ENCODE data around the gene MKRN2. TPM values are rescaled to one million over a fixed set of nuclear protein-coding genes. Genes with fewer than 3 reads are reported as not detected.

Gene MKRN2
- total RNA-seq, 4 donors from 2014 or later, result 35.5 to 49.4 (median 45.3) TPM

DNA sequence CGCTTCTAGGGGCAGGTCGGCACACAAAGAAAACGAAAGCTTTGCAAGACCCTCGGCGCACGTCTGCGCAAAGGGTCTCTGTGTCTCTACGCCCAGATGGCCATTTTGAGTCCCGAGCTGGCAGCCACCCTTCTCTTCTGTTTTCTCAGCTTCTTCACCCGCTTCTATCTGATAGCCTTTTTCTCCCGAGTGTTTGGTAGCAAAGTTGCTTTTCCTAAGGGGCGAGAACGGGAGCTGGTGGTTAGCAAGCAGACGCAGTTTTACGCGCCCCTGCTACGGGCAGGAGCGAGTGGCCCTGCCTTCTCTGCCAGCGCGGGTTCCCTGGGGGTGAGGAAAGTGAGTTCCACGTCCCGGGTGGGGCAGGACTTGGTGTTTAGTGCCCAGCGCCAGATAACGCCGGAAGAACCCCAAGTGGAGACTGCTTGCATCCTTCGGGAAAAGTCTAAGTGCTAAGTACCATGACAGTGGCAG is 2.9 kb upstream of the MKRN2 start:
- H3K27ac ChIP-seq, result peak overlapping the region in 3 of 4 donors; percentile 57 to 66 (median 61)

DNA sequence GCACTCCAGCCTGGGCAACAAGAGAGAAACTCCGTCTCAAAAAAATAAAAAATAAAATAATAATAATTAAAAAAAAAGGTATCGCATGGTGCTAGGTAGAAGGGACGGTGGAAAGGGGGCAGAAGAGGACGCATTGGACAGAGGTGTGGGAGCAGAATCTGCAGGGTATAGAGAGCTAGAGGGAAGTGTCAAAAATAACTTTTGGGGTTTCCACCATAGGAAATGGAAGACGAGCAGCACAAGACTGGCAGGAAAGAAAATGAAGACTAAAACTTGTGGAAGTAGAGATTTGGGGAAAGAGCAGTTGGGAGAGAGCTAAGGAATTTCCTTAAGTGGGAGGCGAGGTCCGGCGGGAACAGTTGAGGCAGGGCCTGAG is 585 bp upstream of the MKRN2 start:
- no peak for TF ChIP-seq EP300 (IDR thresholded peaks at IDR 0.05)
- TF ChIP-seq POLR2A (IDR thresholded peaks at IDR 0.05), result no peak
- TF ChIP-seq, protein P1, sequence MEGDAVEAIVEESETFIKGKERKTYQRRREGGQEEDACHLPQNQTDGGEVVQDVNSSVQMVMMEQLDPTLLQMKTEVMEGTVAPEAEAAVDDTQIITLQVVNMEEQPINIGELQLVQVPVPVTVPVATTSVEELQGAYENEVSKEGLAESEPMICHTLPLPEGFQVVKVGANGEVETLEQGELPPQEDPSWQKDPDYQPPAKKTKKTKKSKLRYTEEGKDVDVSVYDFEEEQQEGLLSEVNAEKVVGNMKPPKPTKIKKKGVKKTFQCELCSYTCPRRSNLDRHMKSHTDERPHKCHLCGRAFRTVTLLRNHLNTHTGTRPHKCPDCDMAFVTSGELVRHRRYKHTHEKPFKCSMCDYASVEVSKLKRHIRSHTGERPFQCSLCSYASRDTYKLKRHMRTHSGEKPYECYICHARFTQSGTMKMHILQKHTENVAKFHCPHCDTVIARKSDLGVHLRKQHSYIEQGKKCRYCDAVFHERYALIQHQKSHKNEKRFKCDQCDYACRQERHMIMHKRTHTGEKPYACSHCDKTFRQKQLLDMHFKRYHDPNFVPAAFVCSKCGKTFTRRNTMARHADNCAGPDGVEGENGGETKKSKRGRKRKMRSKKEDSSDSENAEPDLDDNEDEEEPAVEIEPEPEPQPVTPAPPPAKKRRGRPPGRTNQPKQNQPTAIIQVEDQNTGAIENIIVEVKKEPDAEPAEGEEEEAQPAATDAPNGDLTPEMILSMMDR (IDR thresholded peaks at IDR 0.05), result no peak
- no peaks in the 10 kb centered on the region for H3K36me3 ChIP-seq
- peaks cover 0 to 58% (median 20%) of the 10 kb centered on the region in 4 donors for H3K4me1 ChIP-seq
- 2% methylated on average over 8 of the region's 8 CpGs for WGBS, 2 donors
- H3K27me3 ChIP-seq, result peaks cover 0 to 13% of the 10 kb centered on the region in 2 donors
- no peak for DNase-seq (ENCODE audit: low spot score in 2 of 2)
- H3K27ac ChIP-seq, result peak overlapping the region; percentile 93 to 98 (median 94)
- peak overlapping the region; percentile 90 to 98 (median 94) for H3K4me3 ChIP-seq
- no peaks in the 10 kb centered on the region for H3K9me3 ChIP-seq

More for the DNA sequence above, 2.9 kb upstream of the MKRN2 start:
- 5 to 7% methylated on average over 26 of the region's 26 CpGs for WGBS, 2 donors
- Histone ChIP-seq H3K9me3 (no peaks in the 10 kb centered on the region), H3K4me3 (peak overlapping the region; percentile 19 to 49 (median 34)), H3K4me1 (peaks cover 0 to 43% (median 15%) of the 10 kb centered on the region in 4 donors), H3K27me3 (peaks cover 0 to 13% of the 10 kb centered on the region in 2 donors), H3K36me3 (no peaks in the 10 kb centered on the region)
- no peak for DNase-seq (ENCODE audit: low spot score in 2 of 2)
- TF ChIP-seq, protein P1 (IDR thresholded peaks at IDR 0.05), result no peak
- no peak for TF ChIP-seq EP300 (IDR thresholded peaks at IDR 0.05)
- no peak for TF ChIP-seq POLR2A (IDR thresholded peaks at IDR 0.05)

DNA sequence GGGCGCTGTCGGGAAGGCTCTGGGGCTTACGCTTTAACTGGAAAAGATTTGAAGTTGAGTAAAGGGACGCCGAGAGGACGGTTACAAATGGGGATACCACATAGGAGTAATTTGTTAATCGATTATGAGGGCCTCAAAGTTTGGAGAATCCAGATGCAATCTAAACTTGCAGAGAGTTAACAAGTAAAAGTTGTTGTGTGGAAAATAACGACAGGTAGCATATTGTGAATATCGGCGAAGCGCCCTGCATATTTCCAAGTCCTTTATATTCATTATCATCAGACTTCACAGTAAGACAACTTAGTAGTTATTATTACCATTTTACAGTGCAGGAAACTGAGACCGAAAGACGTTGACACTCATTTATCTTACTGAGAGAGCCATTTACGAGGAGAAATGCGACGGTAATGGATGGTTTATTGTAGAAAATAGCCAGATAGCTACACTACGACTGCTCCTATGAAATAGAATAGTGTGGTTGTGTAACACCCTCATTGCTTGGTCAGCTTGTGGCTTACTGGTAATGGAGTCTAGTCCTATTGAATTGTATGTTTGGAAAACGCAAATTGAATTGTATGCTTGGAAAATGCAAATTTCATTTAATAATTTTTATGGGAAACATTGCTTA is 700 bp downstream of the MKRN2 start:
- H3K4me1 ChIP-seq, result peaks cover 0 to 70% (median 20%) of the 10 kb centered on the region in 4 donors

DNA sequence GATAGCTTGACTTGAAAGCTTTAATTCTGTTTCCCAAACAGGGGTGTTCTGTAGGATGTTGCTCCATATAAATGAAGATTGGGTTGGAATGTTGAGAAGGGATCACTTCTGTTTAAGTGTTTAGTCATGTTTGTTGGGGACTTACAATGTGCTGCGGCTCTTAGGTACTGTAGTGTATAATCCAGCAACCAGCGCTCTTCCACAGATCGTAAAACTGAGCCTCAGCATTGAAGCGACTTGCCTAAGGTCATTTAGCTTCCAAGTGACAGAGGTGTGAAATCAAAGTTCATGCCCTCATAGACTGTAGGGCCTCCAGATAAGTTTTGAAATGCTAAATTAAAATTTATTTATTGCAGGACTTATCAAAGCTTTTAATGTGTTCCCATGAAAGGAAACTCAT is 1.8 kb downstream of the MKRN2 start:
- H3K9me3 ChIP-seq, result no peaks in the 10 kb centered on the region
- H3K36me3 ChIP-seq, result peaks cover 0 to 1% (median 0%) of the 10 kb centered on the region in 3 donors
- 44 to 56% methylated on average over 4 of the region's 4 CpGs for WGBS, 2 donors
- peak overlapping the region in 1 of 4 donors; percentile 98 for H3K4me3 ChIP-seq
- DNase-seq (ENCODE audit: low spot score in 2 of 2), result no peak
- TF ChIP-seq POLR2A (IDR thresholded peaks at IDR 0.05) (no peak), EP300 (IDR thresholded peaks at IDR 0.05) (no peak)
- TF ChIP-seq, protein P1 (IDR thresholded peaks at IDR 0.05), result no peak
- H3K4me1 ChIP-seq, result peaks cover 0 to 71% (median 20%) of the 10 kb centered on the region in 4 donors
- peak overlapping the region in 2 of 4 donors; percentile 94 to 98 for H3K27ac ChIP-seq
- H3K27me3 ChIP-seq, result peaks cover 0 to 2% of the 10 kb centered on the region in 2 donors

More for the DNA sequence above, 700 bp downstream of the MKRN2 start:
- H3K36me3 ChIP-seq, result no peaks in the 10 kb centered on the region
- peak overlapping the region; percentile 93 to 98 (median 94) for H3K27ac ChIP-seq
- H3K27me3 ChIP-seq, result peaks cover 0 to 12% of the 10 kb centered on the region in 2 donors
- no peaks in the 10 kb centered on the region for H3K9me3 ChIP-seq
- no peak for DNase-seq (ENCODE audit: low spot score in 2 of 2)
- 1% methylated on average over 18 of the region's 18 CpGs for WGBS, 2 donors
- TF ChIP-seq EP300 (IDR thresholded peaks at IDR 0.05) (no peak), POLR2A (IDR thresholded peaks at IDR 0.05) (no peak)
- TF ChIP-seq, protein P1 (IDR thresholded peaks at IDR 0.05), result no peak
- peak overlapping the region; percentile 90 to 98 (median 94) for H3K4me3 ChIP-seq

DNA sequence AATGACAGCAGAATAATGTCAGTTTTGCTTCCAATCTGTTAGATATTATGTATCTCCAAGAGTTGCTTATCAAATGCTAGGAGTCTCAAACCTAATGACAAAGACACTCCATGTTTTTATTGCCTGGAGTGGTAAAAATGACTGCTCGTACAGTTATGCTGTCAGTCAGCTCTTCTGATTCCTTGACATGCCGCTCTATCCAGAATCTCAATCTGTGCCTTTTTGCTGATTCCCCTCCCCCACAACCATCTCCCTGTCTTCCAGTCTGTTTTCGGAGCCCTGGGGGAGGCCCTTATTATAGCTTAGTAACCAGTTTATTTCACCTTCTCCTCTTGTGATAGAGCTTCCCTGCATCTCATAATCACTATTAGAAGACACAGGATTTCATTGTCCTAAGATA is 2.6 kb downstream of the MKRN2 start:
- DNase-seq (ENCODE audit: low spot score in 2 of 2), result no peak
- no peaks in the 10 kb centered on the region for H3K27me3 ChIP-seq
- peaks cover 0 to 65% (median 20%) of the 10 kb centered on the region in 4 donors for H3K4me1 ChIP-seq
- peaks cover 0 to 5% (median 0%) of the 10 kb centered on the region in 3 donors for H3K36me3 ChIP-seq
- H3K27ac ChIP-seq, result no peak overlapping the region
- 59 to 74% methylated on average over 3 of the region's 3 CpGs for WGBS, 2 donors
- H3K4me3 ChIP-seq, result no peak overlapping the region
- TF ChIP-seq, protein P1 (IDR thresholded peaks at IDR 0.05), result no peak
- TF ChIP-seq EP300 (IDR thresholded peaks at IDR 0.05), result no peak
- H3K9me3 ChIP-seq, result no peaks in the 10 kb centered on the region

All from tibial nerve (tissue), 4 donors.